Measurements from ENCODE around the gene MAJIN.
A peak's percentile ranks its signal among the peaks of the same experiment; 100 is the strongest.

GRCh38 chr11:64894070-64894811, 77.7 kb downstream of the MAJIN start:
- TF ChIP-seq CTCF (conservative IDR thresholded peaks at IDR 0.05; ENCODE audit: low read length) (peak; percentile 94), EZH2phosphoT487 (IDR thresholded peaks at IDR 0.05; ENCODE audit: borderline replicate concordance, low read depth, low read length) (no peak)
